Epithelial cell of esophagus (primary cell): ENCODE measurements around the gene RNF126.

Experiments
- DNase-seq: peaks from one replicate; pipeline ENCODE4 v3.0.0; 2010; ENCODE audit warnings: low read depth
- H3K4me3 ChIP-seq: 2 replicates; pipeline ENCODE4 v1.5.1; 2011; ENCODE audit warnings: mild to moderate bottlenecking, low read length, control low read depth
- TF ChIP-seq, protein P1 (sequence below): IDR thresholded peaks from 2 replicates; pipeline ENCODE4 v1.5.1; 2011; ENCODE audit warnings: low read depth, mild to moderate bottlenecking, low read length, control low read depth, inconsistent platforms; ENCODE audit not compliant: insufficient read depth; ENCODE audit errors: missing control alignments

The RNF126 gene

DNA sequence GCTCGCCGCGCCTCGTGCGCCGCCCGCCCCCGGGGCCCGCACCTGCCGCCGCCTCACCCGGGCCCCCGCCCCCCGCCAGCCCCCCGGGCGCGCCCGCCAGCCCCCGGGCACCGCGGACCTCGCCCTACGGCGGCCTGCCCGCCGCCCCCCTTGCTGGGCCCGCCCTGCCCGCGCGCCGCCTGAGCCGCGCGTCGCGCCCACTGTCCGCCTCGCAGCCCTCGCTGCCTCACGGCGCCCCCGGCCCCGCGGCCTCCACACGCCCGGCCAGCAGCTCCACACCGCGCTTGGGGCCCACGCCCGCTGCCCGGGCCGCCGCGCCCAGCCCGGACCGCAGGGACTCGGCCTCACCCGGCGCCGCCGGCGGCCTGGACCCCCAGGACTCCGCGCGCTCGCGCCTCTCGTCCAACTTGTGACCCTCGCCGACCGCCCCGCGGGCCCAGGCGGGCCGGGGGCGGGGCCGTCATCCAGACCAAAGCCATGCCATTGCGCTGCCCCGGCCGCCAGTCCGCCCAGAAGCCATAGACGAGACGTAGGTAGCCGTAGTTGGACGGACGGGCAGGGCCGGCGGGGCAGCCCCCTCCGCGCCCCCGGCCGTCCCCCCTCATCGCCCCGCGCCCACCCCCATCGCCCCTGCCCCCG, 46.8 kb downstream of the RNF126 start:
- TF ChIP-seq, protein P1, sequence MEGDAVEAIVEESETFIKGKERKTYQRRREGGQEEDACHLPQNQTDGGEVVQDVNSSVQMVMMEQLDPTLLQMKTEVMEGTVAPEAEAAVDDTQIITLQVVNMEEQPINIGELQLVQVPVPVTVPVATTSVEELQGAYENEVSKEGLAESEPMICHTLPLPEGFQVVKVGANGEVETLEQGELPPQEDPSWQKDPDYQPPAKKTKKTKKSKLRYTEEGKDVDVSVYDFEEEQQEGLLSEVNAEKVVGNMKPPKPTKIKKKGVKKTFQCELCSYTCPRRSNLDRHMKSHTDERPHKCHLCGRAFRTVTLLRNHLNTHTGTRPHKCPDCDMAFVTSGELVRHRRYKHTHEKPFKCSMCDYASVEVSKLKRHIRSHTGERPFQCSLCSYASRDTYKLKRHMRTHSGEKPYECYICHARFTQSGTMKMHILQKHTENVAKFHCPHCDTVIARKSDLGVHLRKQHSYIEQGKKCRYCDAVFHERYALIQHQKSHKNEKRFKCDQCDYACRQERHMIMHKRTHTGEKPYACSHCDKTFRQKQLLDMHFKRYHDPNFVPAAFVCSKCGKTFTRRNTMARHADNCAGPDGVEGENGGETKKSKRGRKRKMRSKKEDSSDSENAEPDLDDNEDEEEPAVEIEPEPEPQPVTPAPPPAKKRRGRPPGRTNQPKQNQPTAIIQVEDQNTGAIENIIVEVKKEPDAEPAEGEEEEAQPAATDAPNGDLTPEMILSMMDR, result no peak
- no peak overlapping the region for H3K4me3 ChIP-seq
- no peak for DNase-seq

DNA sequence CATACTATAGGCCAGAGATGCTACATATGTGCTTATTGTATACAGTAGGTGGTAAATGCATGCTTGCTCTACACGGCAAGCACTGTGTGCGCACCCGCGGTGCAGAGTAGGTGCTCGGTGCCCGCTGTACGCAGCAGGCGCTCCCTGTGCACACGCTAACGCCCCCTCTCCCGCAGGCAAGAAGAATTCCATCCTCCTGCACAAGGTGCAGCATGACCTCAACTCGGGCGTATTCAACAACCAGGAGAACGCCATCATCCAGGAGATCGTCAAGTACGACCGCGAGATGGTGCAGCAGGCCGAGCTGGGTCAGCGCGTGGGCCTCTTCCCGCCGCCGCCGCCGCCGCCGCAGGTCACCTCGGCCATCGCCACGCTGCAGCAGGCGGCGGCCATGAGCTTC, 47.4 kb downstream of the RNF126 start:
- peak; percentile 46 for DNase-seq
- TF ChIP-seq, protein P1, result no peak
- H3K4me3 ChIP-seq, result no peak overlapping the region

DNA sequence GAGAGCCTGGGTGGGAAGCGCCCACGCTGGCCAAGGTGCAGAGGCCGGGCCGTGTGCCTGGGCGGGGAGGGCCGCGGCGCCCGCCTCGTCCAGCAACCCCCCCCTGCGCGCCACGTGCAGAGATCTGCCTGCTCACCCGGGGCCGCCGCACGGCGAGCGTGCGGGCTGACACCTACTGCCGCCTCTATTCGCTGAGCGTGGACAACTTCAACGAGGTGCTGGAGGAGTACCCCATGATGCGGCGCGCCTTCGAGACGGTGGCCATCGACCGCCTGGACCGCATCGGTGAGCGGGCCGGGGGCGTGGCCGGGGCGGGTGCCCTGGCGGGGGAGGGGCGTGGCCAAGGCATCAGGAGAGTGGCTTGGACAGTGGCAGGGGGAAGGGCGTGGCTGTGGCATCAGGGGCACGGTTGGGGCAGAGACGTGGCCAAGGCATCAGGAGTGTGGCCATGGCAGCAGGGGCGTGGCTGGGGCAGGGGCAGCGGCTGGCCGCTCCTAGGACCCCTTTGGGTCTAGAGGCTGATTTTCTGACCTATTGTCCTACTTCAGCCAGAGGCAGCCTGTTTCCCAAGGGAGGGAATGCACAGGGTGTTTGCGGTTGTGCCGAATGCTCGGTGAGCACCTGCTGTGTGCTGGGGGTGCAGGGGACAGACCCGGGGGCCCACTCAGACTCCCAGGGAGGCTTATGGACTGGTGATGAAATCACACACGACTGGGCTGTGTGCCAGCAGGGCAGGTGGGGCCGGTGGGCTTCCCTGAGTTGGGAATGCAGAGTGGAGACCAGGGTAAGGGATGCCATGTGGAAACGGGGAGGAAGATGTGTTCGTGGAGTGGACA, 49.1 kb downstream of the RNF126 start:
- DNase-seq, result no peak
- TF ChIP-seq, protein P1, result no peak
- no peak overlapping the region for H3K4me3 ChIP-seq

DNA sequence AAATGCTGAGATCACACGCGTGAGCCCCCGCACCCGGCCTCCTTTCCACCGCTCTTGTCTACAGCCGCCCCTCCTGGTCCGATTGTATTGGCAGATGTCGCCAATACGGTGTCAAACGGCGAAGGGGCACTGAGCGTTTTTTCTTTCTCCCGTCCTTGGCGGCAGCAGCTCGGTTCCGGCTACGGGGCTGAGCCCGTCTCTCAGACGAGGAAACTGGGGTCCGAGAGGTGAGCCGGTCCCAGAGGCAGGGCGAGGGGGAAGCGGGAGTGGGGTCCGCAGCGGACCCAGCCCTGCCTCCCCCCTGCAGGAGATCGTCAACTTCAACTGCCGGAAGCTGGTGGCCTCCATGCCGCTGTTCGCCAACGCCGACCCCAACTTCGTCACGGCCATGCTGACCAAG, 50.1 kb downstream of the RNF126 start:
- TF ChIP-seq, protein P1, result no peak
- DNase-seq, result no peak
- no peak overlapping the region for H3K4me3 ChIP-seq

DNA sequence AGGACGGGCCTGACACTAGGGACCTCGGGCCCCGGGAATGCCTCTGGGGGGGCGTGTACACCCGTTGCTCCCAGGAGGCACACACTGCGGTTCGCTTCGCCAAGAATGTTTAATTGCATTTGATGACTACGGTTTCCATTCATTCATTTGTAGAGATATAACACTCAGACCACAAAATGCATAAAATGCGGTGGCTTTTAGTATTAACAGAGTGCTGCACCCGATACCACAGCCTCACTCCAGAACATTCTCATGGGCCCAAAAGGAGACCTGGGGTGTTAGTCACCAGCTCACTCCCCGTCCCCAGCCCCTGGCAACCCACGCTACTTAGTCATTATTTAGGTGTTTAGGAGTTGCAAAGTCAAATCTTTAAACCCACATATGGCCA, 51.5 kb downstream of the RNF126 start:
- TF ChIP-seq, protein P1, result no peak
- H3K4me3 ChIP-seq, result no peak overlapping the region
- peak; percentile 79 for DNase-seq

DNA sequence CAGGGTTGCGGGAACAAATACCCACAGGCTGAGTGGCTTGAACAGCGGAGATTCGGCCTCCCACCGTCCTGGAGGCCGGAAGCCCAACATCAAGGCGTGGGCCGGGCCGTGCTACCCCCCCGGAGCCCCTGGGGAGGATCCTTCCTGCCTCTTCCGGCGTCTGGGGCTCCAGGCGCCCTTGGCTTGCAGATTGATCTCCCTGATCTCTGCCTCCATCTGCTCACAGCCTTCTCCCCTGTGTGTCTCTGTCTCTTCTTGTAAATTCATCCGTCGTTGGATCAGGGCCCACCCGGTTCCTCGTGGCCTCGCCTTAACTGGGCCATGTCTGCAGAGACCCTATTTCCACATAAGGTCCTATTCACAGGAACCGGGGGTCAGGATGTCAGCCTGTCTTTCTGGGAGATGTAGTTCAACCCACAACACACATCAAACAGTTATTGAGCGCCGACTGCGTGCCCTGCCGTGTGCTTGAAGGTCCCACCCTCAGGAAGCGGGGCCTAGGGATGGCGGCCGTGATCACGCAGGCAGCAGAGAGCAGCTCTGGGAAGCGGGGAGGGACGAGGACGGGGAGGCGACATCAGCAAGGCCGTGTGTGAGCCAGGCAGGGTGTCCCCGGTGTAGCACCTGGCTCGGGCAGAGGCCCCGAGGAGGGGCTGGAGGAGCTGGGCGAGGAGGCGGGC, 52.1 kb downstream of the RNF126 start:
- DNase-seq, result no peak
- TF ChIP-seq, protein P1, result no peak
- H3K4me3 ChIP-seq, result no peak overlapping the region
